ENCODE measurements around the gene DIMT1.

DIMT1 gene

GRCh38 chr5:62348723-62349481 lies 54.8 kb downstream of the DIMT1 start:
- Histone ChIP-seq H3K9ac (no peak overlapping the region), H3K79me2 (ENCODE audit: insufficient read depth, low read depth) (peaks cover 22% of the 10 kb centered on the region), H3K4me3 (IDR thresholded peaks at IDR 0.05; ENCODE audit: insufficient read depth, low read depth, low read length) (no peak overlapping the region), H3K27me3 (ENCODE audit: insufficient read depth, low read depth) (no peaks in the 10 kb centered on the region), H3K4me2 (no peak overlapping the region), H3K36me3 (ENCODE audit: insufficient read depth) (no peaks in the 10 kb centered on the region), H4K20me1 (ENCODE audit: insufficient read depth) (no peaks in the 10 kb centered on the region), H3K27ac (no peak overlapping the region), H3K4me1 (ENCODE audit: low read depth, poor library complexity, severe bottlenecking) (peaks cover 19% of the 10 kb centered on the region), H2AFZ (ENCODE audit: low read depth) (no peak overlapping the region)
- TF ChIP-seq CTCF (conservative IDR thresholded peaks at IDR 0.05; ENCODE audit: low read depth, low read length): no peak

GRCh38 chr5:62347928-62348327 lies 55.8 kb downstream of the DIMT1 start:
- TF ChIP-seq CTCF (conservative IDR thresholded peaks at IDR 0.05; ENCODE audit: low read depth, low read length): no peak
- no peaks in the 10 kb centered on the region for H3K27me3 ChIP-seq (ENCODE audit: insufficient read depth, low read depth)
- no peak overlapping the region for H3K27ac ChIP-seq
- peaks cover 31% of the 10 kb centered on the region for H3K79me2 ChIP-seq (ENCODE audit: insufficient read depth, low read depth)
- 0 out of 2 replicates have a peak, but pooled peaks cover 5% of the 10 kb centered on the region for H4K20me1 ChIP-seq (ENCODE audit: insufficient read depth)
- no peaks in the 10 kb centered on the region for H3K36me3 ChIP-seq (ENCODE audit: insufficient read depth)
- peaks cover 17% of the 10 kb centered on the region for H3K4me1 ChIP-seq (ENCODE audit: low read depth, poor library complexity, severe bottlenecking)
- no peak overlapping the region for H3K4me2 ChIP-seq
- H2AFZ ChIP-seq (ENCODE audit: low read depth): no peak overlapping the region
- H3K9ac ChIP-seq: no peak overlapping the region
- no peak overlapping the region for H3K4me3 ChIP-seq (IDR thresholded peaks at IDR 0.05; ENCODE audit: insufficient read depth, low read depth, low read length)

- no peak overlapping the region for H3K27ac ChIP-seq
- TF ChIP-seq CTCF (conservative IDR thresholded peaks at IDR 0.05; ENCODE audit: low read depth, low read length): no peak
- no peaks in the 10 kb centered on the region for H3K27me3 ChIP-seq (ENCODE audit: insufficient read depth, low read depth)
- 0 out of 2 replicates have a peak, but pooled peaks cover 10% of the 10 kb centered on the region for H4K20me1 ChIP-seq (ENCODE audit: insufficient read depth)
- no peak overlapping the region for H3K4me3 ChIP-seq (IDR thresholded peaks at IDR 0.05; ENCODE audit: insufficient read depth, low read depth, low read length)
- H3K4me2 ChIP-seq: no peak overlapping the region
- H3K36me3 ChIP-seq (ENCODE audit: insufficient read depth): no peaks in the 10 kb centered on the region
- no peak overlapping the region for H3K9ac ChIP-seq
- no peak overlapping the region for H2AFZ ChIP-seq (ENCODE audit: low read depth)
- H3K4me1 ChIP-seq (ENCODE audit: low read depth, poor library complexity, severe bottlenecking): peaks cover 28% of the 10 kb centered on the region
- H3K79me2 ChIP-seq (ENCODE audit: insufficient read depth, low read depth): peaks cover 43% of the 10 kb centered on the region
These were observed 57.0 kb downstream of the DIMT1 start for GRCh38 chr5:62346748-62347147.

GRCh38 chr5:62343428-62343827 lies 60.3 kb downstream of the DIMT1 start:
- TF ChIP-seq CTCF (conservative IDR thresholded peaks at IDR 0.05; ENCODE audit: low read depth, low read length): no peak
- Histone ChIP-seq H3K79me2 (ENCODE audit: insufficient read depth, low read depth) (peaks cover 73% of the 10 kb centered on the region), H3K4me3 (IDR thresholded peaks at IDR 0.05; ENCODE audit: insufficient read depth, low read depth, low read length) (no peak overlapping the region)

More at GRCh38 chr5:62343428-62343827, 60.3 kb downstream of the DIMT1 start:
- H3K27ac ChIP-seq: no peak overlapping the region
- no peak overlapping the region for H3K4me2 ChIP-seq
- H3K4me1 ChIP-seq (ENCODE audit: low read depth, poor library complexity, severe bottlenecking): peaks cover 48% of the 10 kb centered on the region
- no peaks in the 10 kb centered on the region for H3K36me3 ChIP-seq (ENCODE audit: insufficient read depth)
- H3K27me3 ChIP-seq (ENCODE audit: insufficient read depth, low read depth): no peaks in the 10 kb centered on the region
- H2AFZ ChIP-seq (ENCODE audit: low read depth): no peak overlapping the region
- H3K9ac ChIP-seq: no peak overlapping the region
- H4K20me1 ChIP-seq (ENCODE audit: insufficient read depth): peaks cover 11% of the 10 kb centered on the region; the same call in 1 of the 2 replicates

Measured in KMS-11 (cell line).